Ovary (tissue), 3 donors: ENCODE measurements around the gene CALCOCO2.

Source experiments
- CTCF ChIP-seq, 3 donors: fragments of 450-650 bp in 2 of 3; fragments of 200-600 bp in 1 of 3; IDR thresholded peaks; one replicate each; pipeline versions ENCODE4 v1.5.1 to v1.8.0; 2016 to 2022; ENCODE audit warnings: antibody characterized with exemption in 3 of 3, mild to moderate bottlenecking in 1 of 3
- EP300 ChIP-seq: sonication (generic); formaldehyde crosslinking; IDR thresholded peaks from one replicate; pipeline ENCODE4 v1.6.1; 2017; ENCODE audit warnings: antibody characterized with exemption
- POLR2A ChIP-seq: fragments of 450-650 bp; IDR thresholded peaks from one replicate; pipeline ENCODE4 v1.6.1; 2017; ENCODE audit warnings: antibody characterized with exemption, mild to moderate bottlenecking, moderate library complexity
- donor health status: DM: no; HTN: no; CAD: no.

GRCh38 chr17:48908853-48909394, 78.1 kb downstream of the CALCOCO2 start:
- TF ChIP-seq CTCF (IDR thresholded peaks at IDR 0.05) (no peak), EP300 (no peak), POLR2A (no peak)
